Activated T-cell treated with anti-CD3 and anti-CD28 coated beads, Interleukin-2, amount 50 U/mL, for 1 hour (primary cell): Measurements from ENCODE around the gene MAL.

Experiments
- DNase-seq: peaks from one replicate; pipeline ENCODE4 v3.0.0-alpha.2; 2020

MAL gene

DNA sequence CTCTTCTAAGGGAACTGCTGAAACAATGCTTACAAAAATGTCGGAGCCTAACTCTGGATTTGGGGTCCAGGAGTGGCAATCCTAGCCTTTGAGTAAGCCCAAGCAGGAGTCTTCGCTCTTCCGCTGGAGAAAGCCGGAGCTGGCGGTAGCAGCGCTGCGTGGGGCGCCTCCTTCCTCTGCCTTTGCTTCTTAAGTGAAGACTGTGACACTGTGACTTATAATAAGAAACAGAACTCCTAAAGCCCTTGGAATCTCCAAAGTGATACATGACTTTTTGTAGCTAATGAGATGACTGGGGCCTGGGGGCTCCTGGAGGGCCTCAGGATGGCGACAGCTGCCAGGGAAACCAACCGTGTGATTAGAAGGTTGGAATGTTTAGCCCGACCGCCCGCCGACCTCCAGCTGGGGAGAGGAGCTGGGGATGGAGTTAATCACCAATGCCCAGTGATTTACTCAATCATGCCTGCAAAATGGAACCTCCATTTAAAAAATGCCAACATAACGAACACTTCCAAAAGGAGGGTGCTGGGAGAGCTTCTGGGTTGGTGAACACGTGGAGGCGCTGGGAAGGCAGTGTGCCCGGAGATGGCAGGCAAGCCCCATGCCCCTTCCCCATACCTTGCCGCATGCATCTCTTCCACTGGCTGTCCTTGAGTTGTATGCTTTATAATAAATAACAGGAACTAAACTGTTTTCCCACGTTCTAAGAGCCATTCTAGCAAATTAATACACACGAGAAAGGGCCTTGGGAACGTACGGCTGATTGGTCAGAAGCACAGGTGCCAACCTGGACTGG lies 29.0 kb upstream of the MAL start:
- no peak for DNase-seq

GRCh38 chr2:94997981-94998930 lies 27.3 kb upstream of the MAL start:
- DNase-seq, result no peak

DNA sequence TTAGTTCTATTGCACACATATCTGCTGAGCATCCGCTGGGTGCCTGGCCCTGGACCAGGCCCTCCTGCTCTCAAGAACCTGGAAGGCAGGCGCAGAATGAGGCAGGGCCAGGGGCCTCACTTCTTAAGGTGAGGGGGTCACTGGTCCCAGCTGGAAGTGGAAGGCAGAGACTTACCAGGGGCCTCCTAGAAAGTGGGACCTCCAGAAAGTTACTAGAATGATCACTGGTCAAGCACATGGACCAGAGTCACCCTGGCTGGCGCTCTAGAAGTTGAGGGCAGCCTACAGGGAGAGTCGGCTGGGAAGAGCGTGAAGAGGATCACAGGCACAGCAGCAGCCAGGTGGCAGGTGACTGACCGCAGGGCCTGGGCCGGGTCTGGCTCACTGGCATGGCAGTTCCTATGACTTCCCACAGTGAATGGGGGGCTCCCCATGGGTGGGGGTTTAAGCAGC lies 26.1 kb upstream of the MAL start:
- no peak for DNase-seq

DNA sequence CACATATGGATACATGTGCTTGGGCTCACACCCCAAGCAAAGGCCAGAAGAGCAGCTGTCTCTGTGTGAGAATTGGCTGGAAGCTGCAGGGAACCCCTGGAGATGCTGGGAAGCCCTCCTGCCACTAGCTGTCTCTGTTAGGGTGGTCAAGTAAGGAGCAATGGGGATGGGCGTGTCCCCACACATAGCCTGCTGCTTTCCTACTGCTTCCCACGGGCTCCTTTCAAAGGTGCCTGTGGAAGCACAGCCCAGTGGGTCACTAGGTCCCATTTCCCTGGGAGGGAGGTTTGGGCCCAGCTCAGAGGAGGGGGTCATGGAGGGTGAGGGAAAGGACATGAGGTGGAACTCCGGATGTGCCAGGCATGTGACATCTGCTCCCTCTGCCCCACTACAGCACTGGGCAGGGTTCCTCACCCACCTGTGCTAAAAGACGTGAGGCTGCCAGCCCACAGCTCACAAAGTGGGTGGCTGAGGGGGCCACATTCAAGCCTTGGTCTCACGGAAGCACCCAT lies 24.4 kb upstream of the MAL start:
- no peak for DNase-seq

DNA sequence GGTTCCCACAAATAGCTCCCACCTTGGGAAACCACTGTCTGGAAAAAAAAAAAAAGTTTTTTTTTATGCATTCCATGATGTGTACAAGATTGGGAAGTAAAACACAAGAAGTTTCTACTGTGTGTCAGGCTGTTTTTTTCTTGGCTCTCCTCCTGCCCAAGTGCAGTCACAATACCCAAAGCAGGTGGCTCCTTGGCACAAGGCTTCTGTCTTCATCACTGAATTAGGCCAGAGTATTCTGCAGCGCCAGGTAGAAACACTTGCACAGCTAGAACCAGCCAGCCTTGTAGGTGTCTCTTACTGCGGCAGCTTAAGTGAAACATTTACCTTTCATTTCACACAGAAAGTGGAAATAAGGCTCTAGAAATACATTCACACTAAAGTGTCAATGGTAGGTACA lies 23.8 kb upstream of the MAL start:
- no peak for DNase-seq

GRCh38 chr2:95002498-95002897 lies 23.0 kb upstream of the MAL start:
- DNase-seq, result no peak

DNA sequence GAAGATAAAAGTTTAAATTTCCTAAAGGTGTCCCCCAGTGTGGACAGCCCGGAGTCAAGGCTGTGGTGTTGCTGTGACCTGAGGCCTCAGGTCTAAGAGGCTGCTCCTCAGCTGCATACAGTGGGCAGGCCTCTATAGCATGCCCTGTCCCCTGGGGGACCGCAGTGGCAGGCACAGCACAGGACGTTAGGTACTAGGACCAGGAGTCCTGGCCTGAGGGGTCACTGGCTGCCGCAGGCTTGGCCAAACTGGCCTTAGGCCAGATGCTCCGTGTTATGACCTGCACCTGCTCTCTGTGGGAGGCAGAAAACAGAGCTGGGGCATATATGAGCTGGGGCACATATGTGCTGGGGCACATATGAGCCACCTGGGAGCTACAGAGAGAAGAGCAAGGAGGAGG lies 21.2 kb upstream of the MAL start:
- DNase-seq, result no peak

GRCh38 chr2:95004711-95005110 lies 20.8 kb upstream of the MAL start:
- no peak for DNase-seq

- no peak for DNase-seq
These were observed 19.8 kb upstream of the MAL start for GRCh38 chr2:95005726-95006125.

- no peak for DNase-seq
These were observed 18.9 kb upstream of the MAL start for GRCh38 chr2:95006588-95006987.

GRCh38 chr2:95007031-95007609 lies 18.4 kb upstream of the MAL start:
- no peak for DNase-seq

DNA sequence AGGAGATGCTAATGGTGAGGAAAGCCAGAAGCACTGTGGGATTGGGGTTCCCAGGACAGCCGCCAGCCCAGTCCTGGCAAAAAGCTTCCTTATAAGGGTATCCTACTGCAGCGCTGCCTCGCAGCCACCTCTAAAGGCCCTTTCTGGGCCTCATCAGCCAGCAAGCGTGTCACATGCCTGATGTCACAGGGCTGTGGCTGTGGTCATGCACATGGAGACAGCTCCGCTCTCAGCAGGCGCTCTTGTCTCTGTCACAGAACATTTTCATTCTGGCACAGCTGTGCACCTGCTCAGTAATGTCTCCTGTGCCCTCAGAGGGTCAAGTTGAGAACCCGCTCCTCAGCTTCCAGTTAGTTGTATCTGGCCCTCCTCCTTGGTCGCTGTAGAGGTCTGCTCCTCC lies 17.7 kb upstream of the MAL start:
- DNase-seq, result no peak

- no peak for DNase-seq
These were observed 17.2 kb upstream of the MAL start for GRCh38 chr2:95008306-95008705.

- DNase-seq, result no peak
These were observed 16.5 kb upstream of the MAL start for GRCh38 chr2:95008996-95009395.

DNA sequence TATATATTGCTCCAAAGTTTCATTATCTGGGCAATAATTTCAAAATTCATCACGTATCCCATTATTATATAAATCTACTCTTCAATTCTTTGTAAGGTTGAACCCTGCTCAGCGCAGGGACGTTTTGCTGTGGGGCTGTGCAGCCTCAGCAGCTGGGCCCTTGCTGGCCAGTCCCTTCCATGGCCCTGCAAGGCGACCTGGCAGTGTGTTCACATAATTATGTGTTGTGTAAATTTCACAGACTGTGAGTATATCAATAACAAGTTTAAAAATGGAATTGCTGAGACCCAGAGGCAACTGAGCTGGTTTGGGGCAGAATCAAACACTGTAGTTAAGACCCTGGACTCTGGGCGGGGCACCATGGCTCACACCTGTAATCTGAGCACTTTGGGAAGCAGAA lies 16.1 kb upstream of the MAL start:
- DNase-seq, result no peak

GRCh38 chr2:95010126-95010525 lies 15.4 kb upstream of the MAL start:
- DNase-seq, result no peak

GRCh38 chr2:95010718-95011117 lies 14.8 kb upstream of the MAL start:
- no peak for DNase-seq

- DNase-seq, result no peak
These were observed 12.5 kb upstream of the MAL start for GRCh38 chr2:95012881-95013550.

DNA sequence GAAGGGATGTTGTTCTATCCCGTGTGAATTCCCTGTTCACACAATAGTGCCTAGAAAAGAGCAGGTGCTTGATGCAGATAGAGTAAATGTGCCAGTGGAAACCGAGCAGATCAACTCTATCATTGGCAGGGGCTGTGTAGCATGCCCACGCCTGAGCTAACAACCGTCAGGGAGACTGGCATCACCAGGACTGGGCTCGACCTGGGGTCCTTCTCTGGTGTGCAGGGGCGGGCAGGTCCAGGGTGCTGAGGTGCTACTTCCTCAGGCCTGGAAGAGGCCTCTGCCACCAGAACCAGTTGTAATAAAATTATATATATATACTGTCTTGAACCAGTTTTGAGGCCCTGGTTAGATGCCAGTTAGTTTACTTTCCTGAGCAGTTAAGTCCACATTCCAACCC lies 11.8 kb upstream of the MAL start:
- DNase-seq, result no peak

DNA sequence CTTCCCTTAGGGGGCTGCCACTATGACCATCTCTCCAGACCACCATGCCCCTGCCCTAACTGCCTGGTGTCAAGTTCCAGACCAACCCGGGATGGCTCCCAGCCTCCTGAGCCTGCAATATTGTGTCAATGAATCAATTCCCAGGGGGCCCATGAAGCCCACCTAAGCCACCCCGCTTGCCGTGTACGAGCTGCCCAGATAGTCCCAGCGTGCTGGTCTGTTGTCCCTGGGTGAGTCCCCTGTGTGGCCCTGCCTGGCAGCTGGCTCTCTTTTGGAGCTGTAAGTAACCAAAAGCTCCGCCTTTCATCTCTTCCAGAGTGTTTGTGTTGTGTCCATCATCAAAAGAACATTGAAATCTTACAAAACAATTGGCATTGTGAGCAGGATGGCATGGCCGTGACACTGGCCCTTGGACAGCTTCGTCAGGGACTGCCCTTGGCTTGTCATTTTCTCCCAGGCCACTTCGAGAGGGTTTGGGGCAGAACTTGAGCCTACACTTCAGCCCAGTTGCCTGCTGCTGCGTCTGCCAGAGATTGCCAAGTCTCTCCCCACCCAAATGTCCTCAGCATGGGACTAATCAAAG lies 11.3 kb upstream of the MAL start:
- no peak for DNase-seq

DNA sequence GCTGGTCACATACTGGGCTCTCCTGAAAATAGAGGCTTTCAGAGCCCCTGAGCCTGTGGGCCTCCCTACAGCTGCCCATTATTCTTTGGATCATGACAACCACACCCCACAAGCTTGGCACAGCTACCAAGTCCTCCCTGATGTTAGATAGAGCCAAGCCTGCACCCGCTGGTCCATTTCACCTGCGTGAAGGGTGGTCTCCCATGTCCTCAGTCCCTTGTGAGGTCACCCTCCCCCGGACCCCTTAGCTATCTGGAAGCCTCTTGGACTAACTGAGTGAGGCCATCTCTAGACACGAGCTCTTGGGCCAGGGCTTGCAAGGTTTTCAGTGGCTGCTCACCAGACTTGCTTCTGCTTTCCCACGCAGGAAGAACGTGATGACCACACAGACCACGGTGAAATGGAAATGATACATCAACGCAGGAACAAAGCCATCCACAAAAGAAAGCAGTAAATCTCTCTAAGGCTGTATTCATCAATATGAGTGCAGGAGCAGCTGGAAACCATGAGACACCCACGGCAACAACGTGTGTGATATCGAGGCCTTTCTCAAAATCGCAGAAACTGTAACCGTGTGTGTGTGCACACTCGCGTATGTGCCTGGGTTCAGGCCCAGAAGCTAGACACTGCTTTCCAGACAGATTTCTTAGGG lies 10.1 kb upstream of the MAL start:
- no peak for DNase-seq

GRCh38 chr2:95016616-95017015 lies 8.9 kb upstream of the MAL start:
- DNase-seq, result no peak
